Activated CD8-positive, alpha-beta memory T cell treated with anti-CD3 and anti-CD28 coated beads, Interleukin-2, amount 50 U/mL, for 1 hour (primary cell): ENCODE measurements around the gene NPEPL1.

Experiments used
- DNase-seq: peaks from one replicate; pipeline ENCODE4 v3.0.0-alpha.2; 2020; ENCODE audit errors: extremely low read depth

NPEPL1 gene

GRCh38 chr20:58657986-58658385 is 34.6 kb upstream of the NPEPL1 start:
- no peak for DNase-seq

GRCh38 chr20:58658760-58659159 is 33.8 kb upstream of the NPEPL1 start:
- no peak for DNase-seq

- DNase-seq, result no peak
Observed at GRCh38 chr20:58659841-58660240, 32.8 kb upstream of the NPEPL1 start.

- no peak for DNase-seq
Observed at GRCh38 chr20:58660855-58661597, 31.6 kb upstream of the NPEPL1 start.

GRCh38 chr20:58661598-58662473 is 30.8 kb upstream of the NPEPL1 start:
- no peak for DNase-seq

- no peak for DNase-seq
Observed at GRCh38 chr20:58664331-58664730, 28.3 kb upstream of the NPEPL1 start.

- DNase-seq, result no peak
Observed at GRCh38 chr20:58664883-58665282, 27.7 kb upstream of the NPEPL1 start.

- DNase-seq, result no peak
Observed at GRCh38 chr20:58665606-58666005, 27.0 kb upstream of the NPEPL1 start.

- no peak for DNase-seq
Observed at GRCh38 chr20:58666702-58667101, 25.9 kb upstream of the NPEPL1 start.

GRCh38 chr20:58667975-58668374 is 24.6 kb upstream of the NPEPL1 start:
- no peak for DNase-seq

GRCh38 chr20:58668901-58669286 is 23.7 kb upstream of the NPEPL1 start:
- DNase-seq, result no peak

- DNase-seq, result no peak
Observed at GRCh38 chr20:58669287-58670006, 23.2 kb upstream of the NPEPL1 start.

- DNase-seq, result no peak
Observed at GRCh38 chr20:58670102-58670501, 22.5 kb upstream of the NPEPL1 start.

GRCh38 chr20:58670659-58671058 is 21.9 kb upstream of the NPEPL1 start:
- no peak for DNase-seq

GRCh38 chr20:58673119-58673518 is 19.5 kb upstream of the NPEPL1 start:
- DNase-seq, result no peak

GRCh38 chr20:58675146-58675584 is 17.4 kb upstream of the NPEPL1 start:
- no peak for DNase-seq

- no peak for DNase-seq
Observed at GRCh38 chr20:58675641-58676040, 17.0 kb upstream of the NPEPL1 start.

- no peak for DNase-seq
Observed at GRCh38 chr20:58676161-58676560, 16.4 kb upstream of the NPEPL1 start.

- DNase-seq, result no peak
Observed at GRCh38 chr20:58677079-58677604, 15.5 kb upstream of the NPEPL1 start.

- no peak for DNase-seq
Observed at GRCh38 chr20:58677808-58678207, 14.8 kb upstream of the NPEPL1 start.

- DNase-seq, result no peak
Observed at GRCh38 chr20:58678806-58679205, 13.8 kb upstream of the NPEPL1 start.
